Activated CD8-positive, alpha-beta T cell treated with anti-CD3 and anti-CD28 coated beads for 36 hours (primary cell): ENCODE measurements around the gene ZC2HC1B. TPM values are rescaled to one million over a fixed set of nuclear protein-coding genes. Genes with fewer than 3 reads are reported as not detected.

Experiments
- ATAC-seq: fragments of 200-7000 bp; cut with Tn5 transposase; one replicate; pipeline ENCODE4 v1.10.0; 2021; ENCODE audit warnings: mild to moderate bottlenecking, moderate library complexity
- CTCF ChIA-PET: fragments of 350-600 bp; sonication (Branson Sonifier 250); formaldehyde crosslinking; loops from one replicate; lab custom pipeline; 2021; ENCODE audit warnings: antibody characterized with exemption; lab: Charles Lee
- POLR2A ChIA-PET: fragments of 350-600 bp; sonication (Branson Sonifier 250); formaldehyde crosslinking; loops from one replicate; lab custom pipeline; 2021; ENCODE audit warnings: antibody characterized with exemption; lab: Charles Lee
- DNase-seq: peaks from one replicate; pipeline ENCODE4 v3.0.0-alpha.2; 2020
- H3K27ac Mint-ChIP-seq: one replicate; pipeline ENCODE4 v1.8.0; 2021; ENCODE audit warnings: mild to moderate bottlenecking, mixed read lengths
- H3K27me3 Mint-ChIP-seq: one replicate; pipeline ENCODE4 v1.8.0; 2021; ENCODE audit warnings: mixed read lengths
- H3K36me3 Mint-ChIP-seq: one replicate; pipeline ENCODE4 v1.8.0; 2021; ENCODE audit warnings: low read depth, mixed read lengths
- H3K4me1 Mint-ChIP-seq: one replicate; pipeline ENCODE4 v1.8.0; 2021; ENCODE audit warnings: low read depth, mixed read lengths
- H3K4me3 Mint-ChIP-seq: one replicate; pipeline ENCODE4 v1.8.0; 2021; ENCODE audit warnings: mild to moderate bottlenecking, moderate library complexity, mixed read lengths
- H3K9me3 Mint-ChIP-seq: one replicate; pipeline ENCODE4 v1.8.0; 2021; ENCODE audit warnings: mixed read lengths
- intact Hi-C: fragments of 100-400 bp; cut with micrococcal nuclease; formaldehyde crosslinking; loops from one replicate; pipeline ENCODE4 v1.10.0; 2022
- total RNA-seq, 2 experiments: library from RNA; stranded (reverse); gene quantifications; one replicate each; pipeline ENCODE4 v1.2.3, GENCODE V29; 2021
- TF ChIP-seq, protein P1 (sequence below): fragments of 200-600 bp; IDR thresholded peaks from one replicate; pipeline ENCODE4 v1.8.0; 2022; ENCODE audit warnings: antibody characterized with exemption, mild to moderate bottlenecking

The ZC2HC1B gene
- total RNA-seq, 2 experiments from 2014 or later: not detected

DNA sequence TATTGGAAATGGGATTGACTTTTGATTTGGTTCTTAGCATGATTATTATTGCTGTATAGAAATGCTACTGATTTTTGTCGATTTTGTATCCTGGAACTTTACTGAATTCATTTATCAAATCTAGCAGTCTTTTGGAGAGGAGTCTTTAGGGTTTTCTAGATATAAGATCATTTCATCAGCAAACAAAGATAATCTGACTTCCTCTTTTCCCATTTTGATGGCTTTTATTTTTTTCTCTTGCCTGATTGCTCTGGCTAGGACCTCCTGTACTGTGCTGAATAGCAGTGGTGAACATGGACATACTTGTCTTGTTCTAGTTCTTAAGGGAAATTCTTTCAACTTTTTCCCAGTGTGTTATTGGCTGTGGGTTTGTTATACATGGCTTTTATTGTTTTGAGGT is 64.6 kb downstream of the ZC2HC1B start:
- Mint-ChIP-seq H3K4me1 (no peaks in the 10 kb centered on the region), H3K27ac (no peak overlapping the region), H3K9me3 (peaks cover 14% of the 10 kb centered on the region), H3K4me3 (no peak overlapping the region), H3K27me3 (peaks cover 1% of the 10 kb centered on the region), H3K36me3 (peaks cover 5% of the 10 kb centered on the region)
- ATAC-seq: no peak
- TF ChIP-seq, protein P1, sequence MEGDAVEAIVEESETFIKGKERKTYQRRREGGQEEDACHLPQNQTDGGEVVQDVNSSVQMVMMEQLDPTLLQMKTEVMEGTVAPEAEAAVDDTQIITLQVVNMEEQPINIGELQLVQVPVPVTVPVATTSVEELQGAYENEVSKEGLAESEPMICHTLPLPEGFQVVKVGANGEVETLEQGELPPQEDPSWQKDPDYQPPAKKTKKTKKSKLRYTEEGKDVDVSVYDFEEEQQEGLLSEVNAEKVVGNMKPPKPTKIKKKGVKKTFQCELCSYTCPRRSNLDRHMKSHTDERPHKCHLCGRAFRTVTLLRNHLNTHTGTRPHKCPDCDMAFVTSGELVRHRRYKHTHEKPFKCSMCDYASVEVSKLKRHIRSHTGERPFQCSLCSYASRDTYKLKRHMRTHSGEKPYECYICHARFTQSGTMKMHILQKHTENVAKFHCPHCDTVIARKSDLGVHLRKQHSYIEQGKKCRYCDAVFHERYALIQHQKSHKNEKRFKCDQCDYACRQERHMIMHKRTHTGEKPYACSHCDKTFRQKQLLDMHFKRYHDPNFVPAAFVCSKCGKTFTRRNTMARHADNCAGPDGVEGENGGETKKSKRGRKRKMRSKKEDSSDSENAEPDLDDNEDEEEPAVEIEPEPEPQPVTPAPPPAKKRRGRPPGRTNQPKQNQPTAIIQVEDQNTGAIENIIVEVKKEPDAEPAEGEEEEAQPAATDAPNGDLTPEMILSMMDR: no peak
- intact Hi-C loops: no loop called here
- CTCF ChIA-PET: no interaction called here
- DNase-seq: no peak
- POLR2A ChIA-PET: no interaction called here

DNA sequence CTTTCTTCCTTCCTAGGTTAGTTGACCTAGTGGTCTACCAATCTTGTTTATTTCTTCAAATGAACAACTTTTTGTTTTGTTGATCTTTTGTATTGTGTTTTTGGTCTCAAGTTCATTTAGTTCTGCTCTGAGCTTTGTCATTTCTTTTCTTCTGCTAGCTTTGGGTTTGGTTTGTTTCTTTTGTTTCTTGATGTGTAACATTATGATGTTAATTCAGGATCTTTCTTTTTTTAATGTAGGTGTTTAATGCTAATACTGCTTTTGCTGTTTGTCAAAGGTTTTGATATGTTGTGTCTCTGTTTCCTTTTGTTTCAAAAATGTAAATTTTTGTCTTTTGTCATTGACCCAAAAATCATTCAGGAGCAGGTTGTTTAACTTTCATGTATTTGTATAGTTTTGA is 65.7 kb downstream of the ZC2HC1B start:
- Mint-ChIP-seq H3K4me3 (no peak overlapping the region), H3K36me3 (peaks cover 5% of the 10 kb centered on the region), H3K4me1 (no peaks in the 10 kb centered on the region), H3K27ac (no peak overlapping the region), H3K27me3 (peaks cover 1% of the 10 kb centered on the region), H3K9me3 (peaks cover 14% of the 10 kb centered on the region)
- intact Hi-C loops: loop anchor here (10.0 kb wide), 1 partner anchor 355 kb away; no protein-coding TSS in a partner anchor
- TF ChIP-seq, protein P1: no peak
- CTCF ChIA-PET: no interaction called here
- ATAC-seq (no peak), DNase-seq (no peak)
- POLR2A ChIA-PET: no interaction called here

DNA sequence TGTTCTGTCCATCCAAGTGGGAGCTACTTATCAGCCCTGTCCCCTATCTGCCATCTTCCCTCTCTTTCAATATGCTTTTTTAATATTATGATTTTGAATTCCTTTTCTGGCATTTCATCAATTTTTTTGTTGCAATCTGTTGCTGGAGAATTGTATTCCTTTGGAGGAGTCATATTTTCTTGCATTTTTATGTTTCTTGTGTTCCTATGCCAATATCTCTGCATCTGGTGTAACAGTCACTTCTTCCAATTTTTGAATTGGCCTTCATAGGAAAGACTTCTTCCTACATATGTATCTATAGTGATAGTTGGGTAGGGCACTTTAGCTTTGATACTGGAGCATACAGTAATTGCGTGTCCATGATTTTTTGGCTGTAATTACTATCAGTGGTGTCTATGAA is 70.1 kb downstream of the ZC2HC1B start:
- CTCF ChIA-PET: interaction anchor here (1.0 to 2.6 kb wide), 3 partner anchors 9 to 79 kb away, joined by 4 to 9 read pairs (median 5); no protein-coding TSS in a partner anchor
- TF ChIP-seq, protein P1: no peak
- peaks cover 5% of the 10 kb centered on the region for H3K36me3 Mint-ChIP-seq

DNA sequence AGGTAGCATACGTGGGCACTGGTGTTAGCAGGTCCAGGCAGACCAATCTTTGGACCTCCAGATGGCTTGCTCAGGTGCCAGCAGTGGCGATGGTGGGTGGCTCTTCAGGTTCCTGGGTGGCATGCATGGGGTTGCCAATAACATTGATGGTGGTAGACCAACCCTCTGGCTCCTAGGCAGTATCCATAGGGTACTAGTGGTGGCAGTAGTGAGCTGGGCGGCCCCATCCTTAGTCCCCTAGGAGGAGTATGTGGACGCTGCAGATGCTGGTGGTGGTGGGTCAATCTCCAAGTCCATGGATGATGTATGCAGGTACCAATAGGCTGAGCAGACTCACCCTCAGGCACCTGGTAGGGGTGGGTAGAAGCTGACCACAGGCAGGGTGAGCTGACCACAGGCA is 70.6 kb downstream of the ZC2HC1B start:
- CTCF ChIA-PET: interaction anchor here (1.0 to 2.6 kb wide), 2 partner anchors 9 to 78 kb away, joined by 4 to 9 read pairs; no protein-coding TSS in a partner anchor

More for the DNA sequence above, 70.1 kb downstream of the ZC2HC1B start:
- intact Hi-C loops: loop anchor here (10.0 kb wide), 1 partner anchor 360 kb away; no protein-coding TSS in a partner anchor
- ATAC-seq: no peak
- Mint-ChIP-seq H3K4me3 (no peak overlapping the region), H3K27ac (no peak overlapping the region), H3K4me1 (peaks cover 3% of the 10 kb centered on the region), H3K9me3 (peaks cover 10% of the 10 kb centered on the region), H3K27me3 (no peaks in the 10 kb centered on the region)
- POLR2A ChIA-PET: no interaction called here
- no peak for DNase-seq

DNA sequence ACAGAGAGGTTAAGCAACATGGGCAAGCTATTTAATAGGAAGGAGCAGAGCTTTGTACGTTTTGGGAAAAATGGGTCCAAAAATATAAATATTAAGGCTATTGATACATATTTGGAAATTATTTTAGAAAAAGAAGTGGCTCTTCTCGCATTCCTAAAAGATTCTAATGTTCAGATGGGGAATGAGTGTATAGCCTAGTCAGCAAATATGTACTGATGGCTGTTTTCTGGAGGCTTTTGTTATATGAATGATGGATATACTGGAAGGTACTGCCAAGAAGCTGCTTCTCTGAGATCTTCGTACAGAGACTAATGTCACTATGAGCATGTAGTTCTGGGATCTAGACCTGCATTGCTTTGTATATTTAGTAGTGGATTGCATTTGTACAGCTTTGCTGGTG is 72.1 kb downstream of the ZC2HC1B start:
- TF ChIP-seq, protein P1: no peak
- peaks cover 3% of the 10 kb centered on the region for H3K36me3 Mint-ChIP-seq
- H3K27me3 Mint-ChIP-seq: no peaks in the 10 kb centered on the region
- ChIA-PET POLR2A (no interaction called here), CTCF (interaction anchor here (10.9 kb wide), 1 partner anchor 76 kb away, joined by 173 read pairs; no protein-coding TSS in a partner anchor)
- ATAC-seq (no peak), DNase-seq (no peak)
- no peak overlapping the region for H3K27ac Mint-ChIP-seq
- peaks cover 4% of the 10 kb centered on the region for H3K9me3 Mint-ChIP-seq
- H3K4me3 Mint-ChIP-seq: no peak overlapping the region
- H3K4me1 Mint-ChIP-seq: peaks cover 7% of the 10 kb centered on the region
- intact Hi-C loops: loop anchor here (10.0 kb wide), 1 partner anchor 362 kb away; no protein-coding TSS in a partner anchor

More for the DNA sequence above, 70.6 kb downstream of the ZC2HC1B start:
- H3K4me1 Mint-ChIP-seq: peaks cover 5% of the 10 kb centered on the region
- no peaks in the 10 kb centered on the region for H3K27me3 Mint-ChIP-seq
- POLR2A ChIA-PET: no interaction called here
- no peak overlapping the region for H3K4me3 Mint-ChIP-seq
- H3K9me3 Mint-ChIP-seq: peaks cover 10% of the 10 kb centered on the region
- TF ChIP-seq, protein P1: no peak
- intact Hi-C loops: loop anchor here (10.0 kb wide), 1 partner anchor 360 kb away; no protein-coding TSS in a partner anchor
- H3K36me3 Mint-ChIP-seq: peaks cover 5% of the 10 kb centered on the region
- H3K27ac Mint-ChIP-seq: no peak overlapping the region
- ATAC-seq (no peak), DNase-seq (no peak)
